ENCODE measurements around the gene FCN2.

FCN2 gene

GRCh38 chr9:134913041-134913712 lies 32.6 kb downstream of the FCN2 start:
- no peaks in the 10 kb centered on the region for H3K79me2 ChIP-seq (ENCODE audit: control insufficient read depth, insufficient read depth, low read length, unreplicated experiment)
- H3K27ac ChIP-seq (ENCODE audit: low read depth, low read length) = no peak overlapping the region
- no peak overlapping the region for H3K4me3 ChIP-seq (ENCODE audit: low read depth, low read length)
- peaks cover 74% of the 10 kb centered on the region for H3K27me3 ChIP-seq (ENCODE audit: insufficient read depth, low read length)
- H3K36me3 ChIP-seq (ENCODE audit: insufficient read depth, low read length) = no peaks in the 10 kb centered on the region
- no peaks in the 10 kb centered on the region for H3K4me1 ChIP-seq (ENCODE audit: control insufficient read depth, insufficient read depth, low read length, unreplicated experiment)
- no peak overlapping the region for H2AFZ ChIP-seq (ENCODE audit: low read length, unreplicated experiment)

- H3K27me3 ChIP-seq (ENCODE audit: insufficient read depth, low read length) = peaks cover 74% of the 10 kb centered on the region
- no peaks in the 10 kb centered on the region for H3K4me1 ChIP-seq (ENCODE audit: control insufficient read depth, insufficient read depth, low read length, unreplicated experiment)
- H3K79me2 ChIP-seq (ENCODE audit: control insufficient read depth, insufficient read depth, low read length, unreplicated experiment) = no peaks in the 10 kb centered on the region
- H3K4me3 ChIP-seq (ENCODE audit: low read depth, low read length) = no peak overlapping the region
- no peaks in the 10 kb centered on the region for H3K36me3 ChIP-seq (ENCODE audit: insufficient read depth, low read length)
- H3K27ac ChIP-seq (ENCODE audit: low read depth, low read length) = no peak overlapping the region
- no peak overlapping the region for H2AFZ ChIP-seq (ENCODE audit: low read length, unreplicated experiment)
These were observed 33.3 kb downstream of the FCN2 start for GRCh38 chr9:134913713-134914500.

GRCh38 chr9:134914501-134914834 lies 33.9 kb downstream of the FCN2 start:
- Histone ChIP-seq H3K27ac (ENCODE audit: low read depth, low read length) (no peak overlapping the region), H3K79me2 (ENCODE audit: control insufficient read depth, insufficient read depth, low read length, unreplicated experiment) (no peaks in the 10 kb centered on the region), H3K36me3 (ENCODE audit: insufficient read depth, low read length) (no peaks in the 10 kb centered on the region), H3K27me3 (ENCODE audit: insufficient read depth, low read length) (peaks cover 74% of the 10 kb centered on the region), H2AFZ (ENCODE audit: low read length, unreplicated experiment) (no peak overlapping the region), H3K4me3 (ENCODE audit: low read depth, low read length) (no peak overlapping the region), H3K4me1 (ENCODE audit: control insufficient read depth, insufficient read depth, low read length, unreplicated experiment) (no peaks in the 10 kb centered on the region)

- H2AFZ ChIP-seq (ENCODE audit: low read length, unreplicated experiment) = no peak overlapping the region
- H3K27me3 ChIP-seq (ENCODE audit: insufficient read depth, low read length) = peaks cover 77% of the 10 kb centered on the region
- no peaks in the 10 kb centered on the region for H3K36me3 ChIP-seq (ENCODE audit: insufficient read depth, low read length)
- no peaks in the 10 kb centered on the region for H3K79me2 ChIP-seq (ENCODE audit: control insufficient read depth, insufficient read depth, low read length, unreplicated experiment)
- H3K27ac ChIP-seq (ENCODE audit: low read depth, low read length) = no peak overlapping the region
- H3K4me3 ChIP-seq (ENCODE audit: low read depth, low read length) = no peak overlapping the region
- H3K4me1 ChIP-seq (ENCODE audit: control insufficient read depth, insufficient read depth, low read length, unreplicated experiment) = no peaks in the 10 kb centered on the region
These were observed 34.7 kb downstream of the FCN2 start for GRCh38 chr9:134915046-134915985.

GRCh38 chr9:134916161-134916665 lies 35.6 kb downstream of the FCN2 start:
- Histone ChIP-seq H2AFZ (ENCODE audit: low read length, unreplicated experiment) (no peak overlapping the region), H3K27ac (ENCODE audit: low read depth, low read length) (no peak overlapping the region), H3K36me3 (ENCODE audit: insufficient read depth, low read length) (no peaks in the 10 kb centered on the region), H3K4me3 (ENCODE audit: low read depth, low read length) (no peak overlapping the region), H3K27me3 (ENCODE audit: insufficient read depth, low read length) (peaks cover 81% of the 10 kb centered on the region), H3K4me1 (ENCODE audit: control insufficient read depth, insufficient read depth, low read length, unreplicated experiment) (no peaks in the 10 kb centered on the region), H3K79me2 (ENCODE audit: control insufficient read depth, insufficient read depth, low read length, unreplicated experiment) (no peaks in the 10 kb centered on the region)

GRCh38 chr9:134917431-134918373 lies 37.1 kb downstream of the FCN2 start, which contains the start of gene FCN1:
Gene FCN1 (minus strand): TSS chr9:134917912. CDS start chr9:134917871, 41 bp downstream.
- Histone ChIP-seq H3K4me3 (ENCODE audit: low read depth, low read length) (no peak within 1 kb of the TSS), H3K4me1 (ENCODE audit: control insufficient read depth, insufficient read depth, low read length, unreplicated experiment) (no peaks in the 10 kb centered on the region), H2AFZ (ENCODE audit: low read length, unreplicated experiment) (no peak within 1 kb of the TSS), H3K36me3 (ENCODE audit: insufficient read depth, low read length) (no peaks in the 10 kb centered on the region), H3K79me2 (ENCODE audit: control insufficient read depth, insufficient read depth, low read length, unreplicated experiment) (no peaks in the 10 kb centered on the region), H3K27ac (ENCODE audit: low read depth, low read length) (no peak within 1 kb of the TSS), H3K27me3 (ENCODE audit: insufficient read depth, low read length) (peaks cover 77% of the 10 kb centered on the region)

GRCh38 chr9:134918646-134919045 lies 38.0 kb downstream of the FCN2 start:
- H3K36me3 ChIP-seq (ENCODE audit: insufficient read depth, low read length) = no peaks in the 10 kb centered on the region
- peaks cover 75% of the 10 kb centered on the region for H3K27me3 ChIP-seq (ENCODE audit: insufficient read depth, low read length)
- H2AFZ ChIP-seq (ENCODE audit: low read length, unreplicated experiment) = no peak overlapping the region
- no peaks in the 10 kb centered on the region for H3K4me1 ChIP-seq (ENCODE audit: control insufficient read depth, insufficient read depth, low read length, unreplicated experiment)
- H3K79me2 ChIP-seq (ENCODE audit: control insufficient read depth, insufficient read depth, low read length, unreplicated experiment) = no peaks in the 10 kb centered on the region
- no peak overlapping the region for H3K27ac ChIP-seq (ENCODE audit: low read depth, low read length)
- H3K4me3 ChIP-seq (ENCODE audit: low read depth, low read length) = no peak overlapping the region

GRCh38 chr9:134919303-134919702 lies 38.7 kb downstream of the FCN2 start:
- Histone ChIP-seq H3K27ac (ENCODE audit: low read depth, low read length) (no peak overlapping the region), H3K4me1 (ENCODE audit: control insufficient read depth, insufficient read depth, low read length, unreplicated experiment) (no peaks in the 10 kb centered on the region), H2AFZ (ENCODE audit: low read length, unreplicated experiment) (no peak overlapping the region), H3K79me2 (ENCODE audit: control insufficient read depth, insufficient read depth, low read length, unreplicated experiment) (no peaks in the 10 kb centered on the region), H3K27me3 (ENCODE audit: insufficient read depth, low read length) (peaks cover 73% of the 10 kb centered on the region), H3K36me3 (ENCODE audit: insufficient read depth, low read length) (no peaks in the 10 kb centered on the region), H3K4me3 (ENCODE audit: low read depth, low read length) (no peak overlapping the region)

GRCh38 chr9:134922066-134922931 lies 41.7 kb downstream of the FCN2 start:
- Histone ChIP-seq H3K4me1 (ENCODE audit: control insufficient read depth, insufficient read depth, low read length, unreplicated experiment) (no peaks in the 10 kb centered on the region), H3K27ac (ENCODE audit: low read depth, low read length) (no peak overlapping the region), H3K27me3 (ENCODE audit: insufficient read depth, low read length) (peaks cover 46% of the 10 kb centered on the region), H3K36me3 (ENCODE audit: insufficient read depth, low read length) (no peaks in the 10 kb centered on the region), H3K4me3 (ENCODE audit: low read depth, low read length) (no peak overlapping the region), H2AFZ (ENCODE audit: low read length, unreplicated experiment) (no peak overlapping the region), H3K79me2 (ENCODE audit: control insufficient read depth, insufficient read depth, low read length, unreplicated experiment) (no peaks in the 10 kb centered on the region)

Measured in ACC112 (cell line).